ELR (cell line): ENCODE results near the gene TRABD.
A peak's percentile ranks its signal among the peaks of the same experiment; 100 is the strongest.

Source experiments
- DNase-seq: peaks from one replicate; pipeline ENCODE4 v3.0.0-alpha.2; 2015; ENCODE audit warnings: low read depth

Gene TRABD

DNA sequence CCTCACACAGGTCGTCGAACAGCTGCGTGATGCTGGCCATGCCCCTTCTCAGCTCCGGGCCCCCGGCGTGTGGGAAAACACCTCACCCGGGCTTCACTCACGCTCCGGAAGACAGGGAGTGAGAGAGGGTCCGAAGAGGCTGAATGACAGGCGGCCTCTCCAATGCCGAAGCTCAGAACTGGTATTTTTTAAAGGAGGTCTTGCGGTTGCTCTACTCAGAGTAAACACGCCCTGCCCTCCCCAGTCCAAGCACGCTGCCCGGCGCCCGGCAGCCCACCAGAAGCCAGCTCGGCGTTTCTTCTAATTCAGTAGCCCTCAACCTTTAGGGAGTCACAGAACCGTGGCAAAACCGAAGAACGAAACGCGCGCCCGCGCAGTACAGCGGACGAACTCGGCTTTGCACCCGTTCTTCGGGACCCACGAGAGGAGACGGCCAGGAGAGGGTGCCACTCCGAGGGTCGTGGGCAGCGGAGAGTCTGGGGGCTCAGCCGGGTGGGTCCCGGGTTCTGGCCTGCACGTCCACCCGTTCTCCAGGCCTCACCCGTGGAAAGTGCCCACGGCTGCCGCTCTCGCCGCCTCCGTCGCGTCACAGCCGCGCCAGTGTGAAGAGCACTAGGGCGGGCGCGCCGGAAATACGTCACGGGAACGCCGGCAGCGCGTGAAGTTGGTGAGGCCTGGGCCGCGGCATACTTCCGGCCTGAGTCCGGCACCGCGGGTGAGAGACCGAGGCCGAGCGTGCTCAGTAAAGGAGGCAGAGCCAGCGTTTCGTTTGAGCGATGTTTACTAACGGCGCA, 58.9 kb downstream of the TRABD start, which contains the start of gene TUBGCP6:
Gene TUBGCP6, minus strand, starts transcription at position 604 of the 794 bp plus-strand sequence. Its CDS starts 564 bp downstream, at position 40.
- peak; percentile 95 for DNase-seq

DNA sequence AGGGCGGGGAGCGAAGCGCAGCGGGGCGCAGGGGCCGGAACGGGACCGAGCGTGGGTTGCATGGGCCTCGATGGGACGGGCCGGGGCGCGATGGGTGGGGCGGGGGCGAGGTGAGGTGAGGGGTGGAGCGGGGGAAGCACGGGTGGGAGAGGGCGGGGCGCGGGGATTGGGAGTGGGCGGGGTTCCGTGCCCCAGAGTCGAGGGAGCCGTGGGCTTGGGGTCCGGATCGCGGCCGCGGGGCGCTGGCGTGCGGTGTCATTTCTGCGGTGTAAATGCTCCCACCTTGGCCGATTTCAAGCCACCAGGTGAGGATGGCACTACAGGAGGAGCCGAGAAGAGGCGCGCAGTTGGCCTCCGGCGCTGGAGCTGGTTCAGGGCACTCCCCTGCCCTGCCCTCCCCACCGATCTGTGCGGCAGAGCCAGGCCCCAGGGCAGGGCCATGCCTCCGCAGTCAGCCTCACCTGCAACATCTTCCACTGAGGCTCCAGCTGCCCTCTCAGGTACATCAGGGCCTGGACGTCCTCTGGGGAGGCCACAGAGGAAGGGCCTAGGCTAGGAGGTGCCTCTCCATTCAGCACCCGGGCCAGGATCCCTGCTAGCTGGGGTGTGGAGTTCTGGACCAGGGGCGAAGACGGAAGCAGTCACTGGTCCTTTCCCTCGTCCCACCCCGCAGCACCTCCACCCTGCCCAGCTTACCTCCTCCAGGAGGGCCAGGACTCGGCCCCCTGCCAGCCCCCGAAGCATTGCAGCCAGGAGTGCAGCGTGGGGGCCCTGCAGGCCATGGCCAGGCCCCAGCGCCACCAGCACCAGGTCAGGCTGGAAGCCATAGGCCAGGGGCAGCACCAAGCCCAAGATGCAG, 59.7 kb downstream of the TRABD start:
- DNase-seq, result no peak

DNA sequence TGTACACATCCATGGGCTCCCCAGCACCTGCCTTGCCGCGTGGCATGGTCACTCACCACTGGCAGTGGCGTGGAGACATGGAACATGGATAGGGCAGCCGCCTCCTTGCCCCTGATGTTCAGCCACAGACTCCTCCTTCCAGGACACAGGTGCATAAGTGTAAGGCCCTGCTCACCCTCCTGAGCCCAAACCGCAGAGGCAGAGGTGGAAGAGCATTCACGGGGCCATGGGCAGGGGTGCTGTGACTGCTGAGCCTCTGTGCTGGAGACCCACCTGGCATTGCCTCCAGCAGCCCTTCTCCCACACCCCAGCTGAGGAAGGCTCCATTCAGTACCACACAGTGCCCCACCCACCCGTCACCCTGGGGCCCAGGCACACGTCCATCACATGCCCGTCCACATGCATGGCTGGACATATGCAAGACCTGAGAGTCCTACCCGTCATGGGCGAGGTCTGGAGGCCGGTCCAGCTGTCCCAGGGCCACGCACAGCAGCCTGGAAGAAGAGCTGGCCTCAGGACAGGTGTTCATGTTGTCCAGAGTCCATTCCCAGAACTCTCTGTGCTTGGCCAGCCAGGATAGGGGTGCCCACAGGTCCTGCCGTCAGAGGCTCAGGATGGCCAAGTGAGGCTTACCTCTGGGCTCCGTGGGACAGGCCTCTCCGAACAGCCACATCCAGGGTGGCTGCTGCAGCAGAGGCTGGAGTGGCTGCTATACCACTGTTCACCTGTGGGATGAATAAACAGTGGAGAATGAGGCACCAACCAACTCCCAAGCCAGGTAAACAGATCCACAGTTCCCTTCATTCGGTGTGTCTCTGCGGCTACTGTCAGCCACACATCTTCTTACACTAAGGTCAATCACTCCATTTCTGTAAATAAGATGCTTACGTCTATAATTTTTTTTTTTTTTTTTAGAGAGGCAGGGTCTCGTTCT, 60.8 kb downstream of the TRABD start:
- peak; percentile 30 for DNase-seq

DNA sequence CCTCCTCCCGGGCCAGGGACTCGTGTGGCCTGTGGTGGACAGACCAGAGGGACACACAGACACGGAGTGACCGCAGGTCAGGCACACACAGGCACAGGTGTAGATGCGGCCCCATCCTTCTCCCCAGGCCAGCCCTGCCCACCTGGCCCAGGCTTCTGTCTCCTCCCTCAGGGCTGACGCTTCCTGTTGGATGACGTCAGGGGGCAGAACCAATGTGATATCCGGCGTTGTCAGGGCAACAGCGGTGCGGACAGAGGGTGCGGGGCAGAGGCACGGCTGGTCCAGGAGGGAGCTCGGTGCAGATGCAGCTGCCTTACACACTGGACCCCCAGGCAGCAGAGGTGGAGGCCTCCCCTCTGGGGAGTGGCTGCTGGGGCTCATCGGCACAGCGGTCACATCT, 62.0 kb downstream of the TRABD start:
- DNase-seq, result peak; percentile 75

DNA sequence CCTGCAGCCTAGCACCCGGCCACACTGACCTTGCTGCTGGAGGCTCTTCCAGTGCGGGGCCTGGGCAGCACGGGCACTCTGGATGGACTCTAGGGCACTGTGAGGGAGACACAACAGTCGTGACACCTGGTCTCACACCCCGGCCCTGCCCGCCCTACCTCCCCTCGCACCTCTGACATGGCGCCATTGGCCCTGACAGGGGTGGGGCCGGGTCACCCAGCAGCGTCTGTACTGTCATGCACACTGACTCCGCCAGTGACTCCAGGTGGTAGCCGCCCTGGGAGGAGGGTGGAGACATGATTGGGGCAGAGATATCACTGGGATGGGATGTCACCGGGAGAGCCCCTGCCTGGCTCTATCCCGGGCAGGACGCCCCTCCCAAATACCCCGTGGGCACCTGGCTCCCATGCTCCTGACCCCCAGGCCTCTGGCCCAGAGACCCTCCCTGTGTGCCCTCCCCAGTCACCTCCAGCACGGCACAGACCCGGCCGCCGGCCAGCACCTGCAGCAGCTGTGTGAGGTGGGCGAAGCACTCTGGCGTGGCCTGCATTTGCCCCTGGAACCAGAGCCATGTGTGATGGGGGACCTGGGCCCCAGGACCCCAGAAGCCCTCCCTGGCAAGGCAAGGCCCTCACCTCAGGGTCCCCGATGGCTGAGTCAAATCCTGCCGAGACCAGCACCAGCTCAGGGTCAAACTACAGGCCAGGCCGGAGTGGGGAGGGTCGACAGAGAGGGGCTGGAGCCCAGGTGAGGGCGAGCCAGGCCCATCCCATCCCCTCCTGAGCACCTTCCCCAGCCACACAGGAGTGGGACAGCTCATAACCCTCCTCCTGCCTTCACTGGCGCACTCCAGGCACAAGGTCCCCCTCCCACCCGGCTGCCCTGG, 62.7 kb downstream of the TRABD start:
- no peak for DNase-seq
